ENCODE data around the gene ADAM15. TPM values are rescaled to one million over a fixed set of nuclear protein-coding genes. Genes with fewer than 3 reads are reported as not detected.

Gene ADAM15
- total and polyA plus RNA-seq, 2 of the 8 experiments (the other 6 are each of a cell fraction or from before 2014, with no cell fraction given), result 32.9 to 37.6 TPM

GRCh38 chr1:155017041-155017945 lies 33.8 kb upstream of the ADAM15 start (continued):
- no peak for TF ChIP-seq CHD7 (IDR thresholded peaks at IDR 0.05; ENCODE audit: insufficient replicate concordance, low read length)
- no peak for TF ChIP-seq SRF (IDR thresholded peaks at IDR 0.05; ENCODE audit: low read depth, low read length)
- no peak for TF ChIP-seq HDAC6 (IDR thresholded peaks at IDR 0.05; ENCODE audit: low read depth, low read length)
- peak; percentile 61; the same call in 1 of the 2 replicates for TF ChIP-seq YY1 (IDR thresholded peaks at IDR 0.05; ENCODE audit: low read depth, low read length)
- TF ChIP-seq KDM4A (IDR thresholded peaks at IDR 0.05; ENCODE audit: low read depth, low read length, severe bottlenecking), result peak; percentile 74
- no peak for TF ChIP-seq NRF1 (IDR thresholded peaks at IDR 0.05; ENCODE audit: low read depth, low read length)
- TF ChIP-seq JUN (IDR thresholded peaks at IDR 0.05; ENCODE audit: low read depth, low read length), result no peak
- peak in 1 of 2 experiments; percentile 20; a peak in 1 of 3 replicates for TF ChIP-seq POLR2A (IDR thresholded peaks at IDR 0.05; ENCODE audit: control extremely low read depth in 1 of 2, low read depth in 2 of 2, low read length in 2 of 2)
- no peak for TF ChIP-seq RFX5 (IDR thresholded peaks at IDR 0.05; ENCODE audit: borderline replicate concordance, low read depth, low read length)
- TF ChIP-seq BCL11A (IDR thresholded peaks at IDR 0.05; ENCODE audit: low read depth in 2 of 2, low read length in 2 of 2), result no peak

Data from H1 (cell line).